NT2/D1 (cell line): ENCODE measurements around the gene ZNF334.

ENCODE experiments used
- YY1 ChIP-seq: IDR thresholded peaks from 2 replicates; pipeline ENCODE4 v1.6.1; 2011; ENCODE audit not compliant: insufficient read length, insufficient read depth
- ZNF274 ChIP-seq: IDR thresholded peaks from 2 replicates; pipeline ENCODE4 v1.6.1; 2011; ENCODE audit warnings: mild to moderate bottlenecking, low read depth, low read length

- no peak for TF ChIP-seq YY1
- TF ChIP-seq ZNF274 = no peak
Measured at GRCh38 chr20:46501961-46502360, 11.4 kb downstream of the ZNF334 start.
